Cardiac septum (tissue), 1 donor: ENCODE results near the gene PSMC1. TPM values are rescaled to one million over a fixed set of nuclear protein-coding genes. Genes with fewer than 3 reads are reported as not detected.

ENCODE experiments used
- DNase-seq: peaks from one replicate; pipeline ENCODE4 v3.0.0-alpha.2; 2020; ENCODE audit warnings: low spot score
- intact Hi-C: fragments of 100-400 bp; cut with DNase I; formaldehyde crosslinking; loops from one replicate; pipeline ENCODE4 v1.14.0; 2022
- total RNA-seq: library from RNA; stranded (reverse); fragmentation: NEBNext Ultra II Directional; extraction: Animal tissue kit (Norgen Biotek cat#: 25700); gene quantifications from one replicate; pipeline ENCODE4 v1.2.1, GENCODE V29; 2021
- donor health status: DM: no; HTN: no; CAD: no.

The PSMC1 gene
- total RNA-seq, 1 donor from 2014 or later, result 125 TPM

- DNase-seq, result no peak
- intact Hi-C loops, result no loop called here
These were observed 19.1 kb downstream of the PSMC1 start for GRCh38 chr14:90275458-90275814.

GRCh38 chr14:90275820-90276219, 19.5 kb downstream of the PSMC1 start:
- no peak for DNase-seq
- intact Hi-C loops, result no loop called here

GRCh38 chr14:90276646-90277367, 20.5 kb downstream of the PSMC1 start:
- intact Hi-C loops, result no loop called here
- no peak for DNase-seq

- intact Hi-C loops, result no loop called here
- DNase-seq, result no peak
These were observed 21.3 kb downstream of the PSMC1 start for GRCh38 chr14:90277581-90278198.

- no peak for DNase-seq
- intact Hi-C loops, result no loop called here
These were observed 22.1 kb downstream of the PSMC1 start for GRCh38 chr14:90278199-90279175.

- intact Hi-C loops, result no loop called here
These were observed 23.7 kb downstream of the PSMC1 start for GRCh38 chr14:90280096-90280495.

GRCh38 chr14:90281261-90281660, 24.9 kb downstream of the PSMC1 start:
- DNase-seq, result no peak
- intact Hi-C loops, result no loop called here

More at GRCh38 chr14:90280096-90280495, 23.7 kb downstream of the PSMC1 start:
- DNase-seq, result no peak

GRCh38 chr14:90281756-90282155, 25.4 kb downstream of the PSMC1 start:
- no peak for DNase-seq
- intact Hi-C loops, result no loop called here

- intact Hi-C loops, result no loop called here
- no peak for DNase-seq
These were observed 31.4 kb downstream of the PSMC1 start for GRCh38 chr14:90287791-90288190.

- intact Hi-C loops, result no loop called here
- no peak for DNase-seq
These were observed 32.5 kb downstream of the PSMC1 start for GRCh38 chr14:90288651-90289355.

GRCh38 chr14:90290337-90291011, 34.1 kb downstream of the PSMC1 start:
- DNase-seq, result no peak
- intact Hi-C loops, result no loop called here

- DNase-seq, result no peak
- intact Hi-C loops, result no loop called here
These were observed 35.3 kb downstream of the PSMC1 start for GRCh38 chr14:90291699-90292098.

GRCh38 chr14:90293766-90294730, 37.7 kb downstream of the PSMC1 start:
- DNase-seq, result no peak
- intact Hi-C loops, result no loop called here

GRCh38 chr14:90294872-90295271, 38.5 kb downstream of the PSMC1 start:
- intact Hi-C loops, result no loop called here
- no peak for DNase-seq

- DNase-seq, result no peak
- intact Hi-C loops, result no loop called here
These were observed 39.6 kb downstream of the PSMC1 start for GRCh38 chr14:90295870-90296516.

GRCh38 chr14:90296641-90297040, 40.3 kb downstream of the PSMC1 start:
- intact Hi-C loops, result no loop called here
- no peak for DNase-seq

GRCh38 chr14:90297876-90298629, 41.7 kb downstream of the PSMC1 start:
- no peak for DNase-seq
- intact Hi-C loops, result no loop called here
